ENCODE data around the gene SV2C.

SV2C gene

GRCh38 chr5:76165711-76166374 lies 82.7 kb downstream of the SV2C start:
- no peak for DNase-seq

GRCh38 chr5:76166886-76167576 lies 83.8 kb downstream of the SV2C start:
- peak in 1 of 5 donors; percentile 25 for DNase-seq

- no peak for DNase-seq
Measured at GRCh38 chr5:76169146-76169905, 86.1 kb downstream of the SV2C start.

GRCh38 chr5:76174101-76174500 lies 90.9 kb downstream of the SV2C start:
- DNase-seq, result no peak

GRCh38 chr5:76175051-76175666 lies 92.0 kb downstream of the SV2C start:
- DNase-seq, result peak; percentile 11 to 74 (median 28)

- DNase-seq, result peak in 1 of 5 donors; percentile 85
Measured at GRCh38 chr5:76175821-76176403, 92.7 kb downstream of the SV2C start.

- peak in 1 of 5 donors; percentile 35 for DNase-seq
Measured at GRCh38 chr5:76177978-76178377, 94.8 kb downstream of the SV2C start.

- no peak for DNase-seq
Measured at GRCh38 chr5:76178913-76179312, 95.7 kb downstream of the SV2C start.

GRCh38 chr5:76180814-76181805 lies 97.9 kb downstream of the SV2C start:
- peak in 1 of 5 donors; percentile 92 for DNase-seq

- DNase-seq, result no peak
Measured at GRCh38 chr5:76187386-76187785, 104.2 kb downstream of the SV2C start.

- no peak for DNase-seq
Measured at GRCh38 chr5:76190356-76190755, 107.2 kb downstream of the SV2C start.

GRCh38 chr5:76192837-76193236 lies 109.7 kb downstream of the SV2C start:
- no peak for DNase-seq

GRCh38 chr5:76193635-76194034 lies 110.5 kb downstream of the SV2C start:
- DNase-seq, result no peak

GRCh38 chr5:76194340-76194739 lies 111.2 kb downstream of the SV2C start:
- no peak for DNase-seq

- DNase-seq, result no peak
Measured at GRCh38 chr5:76196457-76196856, 113.3 kb downstream of the SV2C start.

GRCh38 chr5:76196886-76197489 lies 113.8 kb downstream of the SV2C start:
- no peak for DNase-seq

- no peak for DNase-seq
Measured at GRCh38 chr5:76197726-76198125, 114.5 kb downstream of the SV2C start.

GRCh38 chr5:76199336-76200318 lies 116.4 kb downstream of the SV2C start:
- no peak for DNase-seq

GRCh38 chr5:76202182-76202581 lies 119.0 kb downstream of the SV2C start:
- no peak for DNase-seq

- DNase-seq, result no peak
Measured at GRCh38 chr5:76204191-76204590, 121.0 kb downstream of the SV2C start.

Measured in T-helper 1 cell (primary cell).